ENCODE results near the gene KDM2B. TPM values are rescaled to one million over a fixed set of nuclear protein-coding genes. Genes with fewer than 3 reads are reported as not detected.

KDM2B gene
- total RNA-seq, 1 donor from 2014 or later, result 51.7 TPM

DNA sequence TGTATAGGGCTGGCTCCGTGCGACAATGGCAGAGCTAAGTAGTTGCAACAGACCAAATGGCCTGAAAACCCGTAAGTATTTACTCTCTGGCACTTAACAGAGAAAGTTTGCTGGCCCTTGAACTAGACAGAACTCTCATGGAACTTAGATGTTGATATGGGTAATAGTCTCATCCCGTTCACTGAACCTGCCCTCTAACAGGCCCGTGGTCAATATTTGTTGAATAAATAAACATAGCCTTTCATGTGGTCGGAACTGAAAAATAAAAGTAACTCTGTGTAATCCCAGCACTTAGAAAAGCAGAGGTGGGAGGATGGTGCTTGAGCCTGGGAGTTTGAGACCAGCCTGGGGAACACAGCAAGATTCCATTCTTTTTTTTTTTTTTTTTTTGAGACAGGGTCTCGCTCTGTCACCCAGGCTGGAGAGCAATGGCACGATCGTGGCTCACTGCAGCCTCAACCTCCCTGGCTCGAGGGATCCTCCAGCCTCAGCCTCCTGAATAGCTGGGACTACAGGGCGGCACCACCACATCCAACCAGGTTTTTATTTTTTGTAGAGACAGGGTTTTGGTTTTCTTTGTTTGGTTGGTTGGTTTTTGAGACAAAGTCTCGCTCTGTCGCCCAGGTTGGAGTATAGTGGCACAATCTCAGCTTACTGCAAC is 29.7 kb downstream of the KDM2B start:
- TF ChIP-seq, protein P1, sequence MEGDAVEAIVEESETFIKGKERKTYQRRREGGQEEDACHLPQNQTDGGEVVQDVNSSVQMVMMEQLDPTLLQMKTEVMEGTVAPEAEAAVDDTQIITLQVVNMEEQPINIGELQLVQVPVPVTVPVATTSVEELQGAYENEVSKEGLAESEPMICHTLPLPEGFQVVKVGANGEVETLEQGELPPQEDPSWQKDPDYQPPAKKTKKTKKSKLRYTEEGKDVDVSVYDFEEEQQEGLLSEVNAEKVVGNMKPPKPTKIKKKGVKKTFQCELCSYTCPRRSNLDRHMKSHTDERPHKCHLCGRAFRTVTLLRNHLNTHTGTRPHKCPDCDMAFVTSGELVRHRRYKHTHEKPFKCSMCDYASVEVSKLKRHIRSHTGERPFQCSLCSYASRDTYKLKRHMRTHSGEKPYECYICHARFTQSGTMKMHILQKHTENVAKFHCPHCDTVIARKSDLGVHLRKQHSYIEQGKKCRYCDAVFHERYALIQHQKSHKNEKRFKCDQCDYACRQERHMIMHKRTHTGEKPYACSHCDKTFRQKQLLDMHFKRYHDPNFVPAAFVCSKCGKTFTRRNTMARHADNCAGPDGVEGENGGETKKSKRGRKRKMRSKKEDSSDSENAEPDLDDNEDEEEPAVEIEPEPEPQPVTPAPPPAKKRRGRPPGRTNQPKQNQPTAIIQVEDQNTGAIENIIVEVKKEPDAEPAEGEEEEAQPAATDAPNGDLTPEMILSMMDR (conservative IDR thresholded peaks at IDR 0.05), result no peak
- DNase-seq (ENCODE audit: extremely low spot score, unreplicated experiment), result no peak
- H3K4me1 Mint-ChIP-seq (ENCODE audit: unreplicated experiment), result peaks cover 6% of the 10 kb centered on the region
- no peak overlapping the region for H3K27ac Mint-ChIP-seq
- H3K27me3 Mint-ChIP-seq, result no peaks in the 10 kb centered on the region
- no peaks in the 10 kb centered on the region for H3K9me3 Mint-ChIP-seq
- H3K4me3 Mint-ChIP-seq, result no peak overlapping the region
- no peaks in the 10 kb centered on the region for H3K36me3 Mint-ChIP-seq

DNA sequence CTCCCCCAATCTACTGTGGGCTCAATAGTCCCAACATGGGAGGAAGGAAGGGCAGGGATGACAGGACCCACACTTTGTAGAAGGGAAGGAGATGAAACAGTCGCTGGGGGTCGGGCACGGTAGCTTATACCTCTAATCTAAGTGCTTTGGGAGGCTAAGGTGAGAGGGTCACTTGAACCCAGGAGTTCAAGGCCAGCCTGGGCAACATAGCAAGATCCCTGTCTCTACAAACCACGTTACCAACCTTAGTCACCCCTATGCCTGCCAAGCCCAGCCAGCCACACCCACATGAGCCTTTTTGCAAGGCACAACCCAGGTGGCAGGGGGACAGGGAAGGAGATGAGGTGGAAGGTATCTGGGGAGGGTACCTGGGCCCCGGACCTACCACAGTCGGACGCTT is 31.7 kb downstream of the KDM2B start:
- no peaks in the 10 kb centered on the region for H3K27me3 Mint-ChIP-seq
- no peaks in the 10 kb centered on the region for H3K9me3 Mint-ChIP-seq
- H3K36me3 Mint-ChIP-seq, result peaks cover 6% of the 10 kb centered on the region
- TF ChIP-seq, protein P1 (conservative IDR thresholded peaks at IDR 0.05), result no peak
- H3K27ac Mint-ChIP-seq, result no peak overlapping the region
- peaks cover 13% of the 10 kb centered on the region for H3K4me1 Mint-ChIP-seq (ENCODE audit: unreplicated experiment)
- no peak overlapping the region for H3K4me3 Mint-ChIP-seq
- no peak for DNase-seq (ENCODE audit: extremely low spot score, unreplicated experiment)

DNA sequence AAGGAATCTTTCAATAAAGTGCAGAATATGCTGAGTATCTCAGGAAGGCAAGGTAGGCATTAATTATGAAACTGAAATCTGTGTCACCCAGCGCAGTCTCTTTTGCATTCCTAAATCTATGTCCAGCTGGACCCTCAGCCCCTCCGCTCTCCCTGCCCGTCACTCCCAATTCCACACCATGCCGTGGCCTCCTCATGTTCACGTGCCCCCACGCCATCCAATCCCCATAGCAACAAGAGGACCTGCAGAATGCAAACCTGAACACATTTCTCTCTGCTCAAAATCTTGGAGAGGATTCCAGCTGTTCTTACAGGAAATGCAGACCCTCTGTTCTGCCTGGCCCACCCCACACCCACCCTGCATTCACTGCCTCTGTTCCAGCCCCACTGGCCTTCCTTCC is 35.3 kb downstream of the KDM2B start:
- TF ChIP-seq, protein P1 (conservative IDR thresholded peaks at IDR 0.05), result no peak
- Mint-ChIP-seq H3K4me3 (no peak overlapping the region), H3K27ac (no peak overlapping the region), H3K36me3 (peaks cover 18% of the 10 kb centered on the region), H3K27me3 (no peaks in the 10 kb centered on the region), H3K4me1 (ENCODE audit: unreplicated experiment) (peaks cover 13% of the 10 kb centered on the region), H3K9me3 (no peaks in the 10 kb centered on the region)
- DNase-seq (ENCODE audit: extremely low spot score, unreplicated experiment), result no peak

DNA sequence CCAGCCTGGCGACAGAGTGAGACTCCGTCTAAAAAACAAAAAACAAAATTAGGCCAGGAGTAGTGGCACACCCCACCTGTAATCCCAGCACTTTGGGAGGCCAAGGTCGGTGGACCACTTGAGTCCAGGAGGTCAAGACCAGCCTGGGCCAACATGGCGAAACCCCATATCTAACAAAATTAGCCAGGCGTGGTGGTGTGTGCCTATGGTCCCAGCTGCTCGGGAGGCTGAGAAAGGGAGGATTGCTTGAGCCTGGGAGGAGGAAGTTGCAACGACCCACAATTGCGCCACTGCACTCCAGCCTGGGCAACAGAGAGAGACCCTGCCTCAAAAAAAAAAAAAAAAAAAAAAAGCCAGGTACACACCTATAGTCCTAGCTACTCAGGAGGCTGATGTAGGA is 37.0 kb downstream of the KDM2B start:
- Mint-ChIP-seq H3K9me3 (no peaks in the 10 kb centered on the region), H3K36me3 (peaks cover 18% of the 10 kb centered on the region), H3K27ac (no peak overlapping the region), H3K4me1 (ENCODE audit: unreplicated experiment) (peaks cover 13% of the 10 kb centered on the region), H3K4me3 (no peak overlapping the region), H3K27me3 (no peaks in the 10 kb centered on the region)
- no peak for DNase-seq (ENCODE audit: extremely low spot score, unreplicated experiment)
- TF ChIP-seq, protein P1 (conservative IDR thresholded peaks at IDR 0.05), result no peak

DNA sequence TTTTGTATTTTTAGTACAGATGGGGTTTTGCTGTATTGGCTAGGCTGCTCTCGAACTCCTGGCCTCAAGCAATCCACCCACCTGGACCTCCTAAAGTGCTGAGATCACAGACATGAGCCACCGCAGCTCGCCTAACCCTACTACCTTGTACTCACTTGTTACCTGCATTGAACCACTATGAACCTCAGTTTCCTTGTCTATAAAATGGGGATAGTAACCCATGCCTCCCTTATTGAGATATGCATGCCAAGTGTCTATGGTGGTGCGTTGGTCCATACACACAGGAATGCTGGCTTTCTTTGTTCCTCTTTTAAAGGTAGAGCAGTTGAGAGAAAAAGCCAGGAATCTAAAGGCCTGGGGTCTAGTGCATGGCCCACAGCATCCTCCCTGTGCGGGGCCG is 40.9 kb downstream of the KDM2B start:
- Mint-ChIP-seq H3K27ac (peak overlapping the region; percentile 26), H3K4me3 (peak overlapping the region; percentile 37), H3K9me3 (no peaks in the 10 kb centered on the region), H3K4me1 (ENCODE audit: unreplicated experiment) (peaks cover 17% of the 10 kb centered on the region), H3K27me3 (peaks cover 7% of the 10 kb centered on the region), H3K36me3 (peaks cover 12% of the 10 kb centered on the region)
- TF ChIP-seq, protein P1 (conservative IDR thresholded peaks at IDR 0.05), result no peak
- DNase-seq (ENCODE audit: extremely low spot score, unreplicated experiment), result no peak

Data from type B pancreatic cell (in vitro differentiated cells).